ENCODE data around the gene ADCK1.

The ADCK1 gene

DNA sequence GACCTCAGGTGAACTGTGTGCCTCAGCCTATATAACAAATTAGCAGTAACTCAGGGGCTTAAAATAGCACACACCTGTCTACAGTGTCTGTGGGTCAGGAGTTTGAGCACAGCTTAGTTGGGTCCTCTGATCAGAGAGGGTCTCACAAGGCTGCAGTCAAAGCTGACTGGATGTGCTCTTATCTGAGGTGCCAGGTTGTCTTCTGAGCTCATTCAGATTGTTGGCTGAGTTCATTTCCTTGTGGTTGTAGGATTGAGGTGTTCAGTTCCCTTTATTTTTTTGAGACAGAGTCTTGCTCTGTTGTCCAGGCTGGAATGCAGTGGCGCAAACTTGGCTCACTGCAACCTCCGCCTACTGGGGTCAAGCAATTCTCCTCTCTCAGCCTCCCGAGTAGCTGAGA lies 164.7 kb downstream of the ADCK1 start:
- Histone ChIP-seq H3K27me3 (ENCODE audit: control insufficient read depth, insufficient read depth, low read length) (peaks cover 14% of the 10 kb centered on the region), H3K4me1 (ENCODE audit: control insufficient read depth, low read depth, low read length) (no peaks in the 10 kb centered on the region), H3K4me3 (ENCODE audit: low read length) (no peak overlapping the region), H3K9me3 (ENCODE audit: control insufficient read depth, low read depth, low read length) (no peaks in the 10 kb centered on the region), H3K27ac (ENCODE audit: low read length) (no peak overlapping the region), H3K36me3 (ENCODE audit: control insufficient read depth, low read depth, low read length) (no peaks in the 10 kb centered on the region), H3K9ac (ENCODE audit: low read length) (no peak overlapping the region)

- no peak overlapping the region for H3K9ac ChIP-seq (ENCODE audit: low read length)
These were observed 165.1 kb downstream of the ADCK1 start for GRCh38 chr14:77965050-77965449.

GRCh38 chr14:77965919-77966435 lies 166.1 kb downstream of the ADCK1 start:
- H3K27ac ChIP-seq (ENCODE audit: low read length) = no peak overlapping the region
- H3K9ac ChIP-seq (ENCODE audit: low read length) = peak overlapping the region; percentile 18
- no peaks in the 10 kb centered on the region for H3K4me1 ChIP-seq (ENCODE audit: control insufficient read depth, low read depth, low read length)
- H3K9me3 ChIP-seq (ENCODE audit: control insufficient read depth, low read depth, low read length) = no peaks in the 10 kb centered on the region
- H3K4me3 ChIP-seq (ENCODE audit: low read length) = peak overlapping the region; percentile 52
- H3K36me3 ChIP-seq (ENCODE audit: control insufficient read depth, low read depth, low read length) = no peaks in the 10 kb centered on the region
- H3K27me3 ChIP-seq (ENCODE audit: control insufficient read depth, insufficient read depth, low read length) = peaks cover 14% of the 10 kb centered on the region

More at GRCh38 chr14:77965050-77965449, 165.1 kb downstream of the ADCK1 start:
- H3K27me3 ChIP-seq (ENCODE audit: control insufficient read depth, insufficient read depth, low read length) = peaks cover 14% of the 10 kb centered on the region
- H3K9me3 ChIP-seq (ENCODE audit: control insufficient read depth, low read depth, low read length) = no peaks in the 10 kb centered on the region
- H3K4me1 ChIP-seq (ENCODE audit: control insufficient read depth, low read depth, low read length) = no peaks in the 10 kb centered on the region
- H3K27ac ChIP-seq (ENCODE audit: low read length) = no peak overlapping the region
- no peak overlapping the region for H3K4me3 ChIP-seq (ENCODE audit: low read length)
- no peaks in the 10 kb centered on the region for H3K36me3 ChIP-seq (ENCODE audit: control insufficient read depth, low read depth, low read length)

DNA sequence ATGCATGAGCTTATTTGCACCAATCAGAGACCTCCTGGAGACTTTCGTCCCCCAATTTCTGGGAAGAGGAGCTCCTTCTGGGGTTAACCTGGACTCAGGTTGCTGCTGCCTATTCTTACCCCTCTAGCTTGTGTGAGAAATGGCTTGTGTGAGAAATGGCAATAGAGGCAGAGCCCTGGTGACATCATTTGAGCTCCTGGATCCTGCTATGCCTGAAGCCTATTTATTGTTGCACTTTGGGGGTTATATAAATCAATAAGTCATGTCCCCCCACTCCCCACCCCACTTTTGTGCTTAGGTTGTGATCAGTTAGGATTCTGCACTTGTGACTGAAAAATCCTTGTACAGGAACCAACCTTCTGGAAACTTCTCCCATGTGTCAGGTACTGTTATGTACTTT lies 167.2 kb downstream of the ADCK1 start:
- Histone ChIP-seq H3K9ac (ENCODE audit: low read length) (no peak overlapping the region), H3K4me3 (ENCODE audit: low read length) (no peak overlapping the region), H3K27me3 (ENCODE audit: control insufficient read depth, insufficient read depth, low read length) (peaks cover 14% of the 10 kb centered on the region), H3K4me1 (ENCODE audit: control insufficient read depth, low read depth, low read length) (no peaks in the 10 kb centered on the region), H3K9me3 (ENCODE audit: control insufficient read depth, low read depth, low read length) (no peaks in the 10 kb centered on the region), H3K36me3 (ENCODE audit: control insufficient read depth, low read depth, low read length) (no peaks in the 10 kb centered on the region), H3K27ac (ENCODE audit: low read length) (no peak overlapping the region)

- Histone ChIP-seq H3K27ac (ENCODE audit: low read length) (no peak overlapping the region), H3K9me3 (ENCODE audit: control insufficient read depth, low read depth, low read length) (no peaks in the 10 kb centered on the region), H3K27me3 (ENCODE audit: control insufficient read depth, insufficient read depth, low read length) (peaks cover 11% of the 10 kb centered on the region), H3K9ac (ENCODE audit: low read length) (no peak overlapping the region), H3K4me3 (ENCODE audit: low read length) (no peak overlapping the region), H3K36me3 (ENCODE audit: control insufficient read depth, low read depth, low read length) (no peaks in the 10 kb centered on the region), H3K4me1 (ENCODE audit: control insufficient read depth, low read depth, low read length) (no peaks in the 10 kb centered on the region)
These were observed 170.7 kb downstream of the ADCK1 start for GRCh38 chr14:77970646-77971045.

GRCh38 chr14:77973246-77973645 lies 173.3 kb downstream of the ADCK1 start:
- H3K4me3 ChIP-seq (ENCODE audit: low read length) = no peak overlapping the region
- no peak overlapping the region for H3K9ac ChIP-seq (ENCODE audit: low read length)
- H3K4me1 ChIP-seq (ENCODE audit: control insufficient read depth, low read depth, low read length) = no peaks in the 10 kb centered on the region
- no peaks in the 10 kb centered on the region for H3K36me3 ChIP-seq (ENCODE audit: control insufficient read depth, low read depth, low read length)
- H3K27ac ChIP-seq (ENCODE audit: low read length) = no peak overlapping the region
- H3K27me3 ChIP-seq (ENCODE audit: control insufficient read depth, insufficient read depth, low read length) = no peaks in the 10 kb centered on the region
- H3K9me3 ChIP-seq (ENCODE audit: control insufficient read depth, low read depth, low read length) = no peaks in the 10 kb centered on the region

DNA sequence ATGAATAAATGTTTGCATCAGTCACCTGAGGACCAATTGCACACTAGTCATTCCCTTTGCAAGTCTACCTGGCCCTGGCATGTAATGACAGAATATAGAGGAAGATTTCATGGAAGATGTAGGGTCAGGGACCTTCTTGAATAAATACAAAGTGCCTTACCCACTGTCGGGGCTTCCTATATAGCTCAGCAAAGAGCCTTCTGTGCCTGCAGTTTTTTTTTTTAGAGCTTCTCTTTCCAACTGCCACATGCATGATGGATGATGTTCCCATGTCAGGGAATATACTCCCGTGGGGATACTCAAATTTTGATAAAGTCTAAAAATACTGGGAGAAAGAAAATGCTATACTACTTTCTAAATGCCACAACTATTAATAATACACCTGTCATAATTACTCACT lies 176.7 kb downstream of the ADCK1 start:
- Histone ChIP-seq H3K4me3 (ENCODE audit: low read length) (no peak overlapping the region), H3K27me3 (ENCODE audit: control insufficient read depth, insufficient read depth, low read length) (peaks cover 8% of the 10 kb centered on the region)

GRCh38 chr14:77979171-77979570 lies 179.3 kb downstream of the ADCK1 start:
- Histone ChIP-seq H3K27me3 (ENCODE audit: control insufficient read depth, insufficient read depth, low read length) (peaks cover 8% of the 10 kb centered on the region), H3K27ac (ENCODE audit: low read length) (no peak overlapping the region), H3K9ac (ENCODE audit: low read length) (no peak overlapping the region), H3K4me1 (ENCODE audit: control insufficient read depth, low read depth, low read length) (peaks cover 10% of the 10 kb centered on the region), H3K4me3 (ENCODE audit: low read length) (no peak overlapping the region), H3K36me3 (ENCODE audit: control insufficient read depth, low read depth, low read length) (no peaks in the 10 kb centered on the region), H3K9me3 (ENCODE audit: control insufficient read depth, low read depth, low read length) (no peaks in the 10 kb centered on the region)

More for the DNA sequence above, 176.7 kb downstream of the ADCK1 start:
- Histone ChIP-seq H3K4me1 (ENCODE audit: control insufficient read depth, low read depth, low read length) (peaks cover 9% of the 10 kb centered on the region), H3K9ac (ENCODE audit: low read length) (no peak overlapping the region), H3K36me3 (ENCODE audit: control insufficient read depth, low read depth, low read length) (no peaks in the 10 kb centered on the region), H3K27ac (ENCODE audit: low read length) (no peak overlapping the region), H3K9me3 (ENCODE audit: control insufficient read depth, low read depth, low read length) (no peaks in the 10 kb centered on the region)

DNA sequence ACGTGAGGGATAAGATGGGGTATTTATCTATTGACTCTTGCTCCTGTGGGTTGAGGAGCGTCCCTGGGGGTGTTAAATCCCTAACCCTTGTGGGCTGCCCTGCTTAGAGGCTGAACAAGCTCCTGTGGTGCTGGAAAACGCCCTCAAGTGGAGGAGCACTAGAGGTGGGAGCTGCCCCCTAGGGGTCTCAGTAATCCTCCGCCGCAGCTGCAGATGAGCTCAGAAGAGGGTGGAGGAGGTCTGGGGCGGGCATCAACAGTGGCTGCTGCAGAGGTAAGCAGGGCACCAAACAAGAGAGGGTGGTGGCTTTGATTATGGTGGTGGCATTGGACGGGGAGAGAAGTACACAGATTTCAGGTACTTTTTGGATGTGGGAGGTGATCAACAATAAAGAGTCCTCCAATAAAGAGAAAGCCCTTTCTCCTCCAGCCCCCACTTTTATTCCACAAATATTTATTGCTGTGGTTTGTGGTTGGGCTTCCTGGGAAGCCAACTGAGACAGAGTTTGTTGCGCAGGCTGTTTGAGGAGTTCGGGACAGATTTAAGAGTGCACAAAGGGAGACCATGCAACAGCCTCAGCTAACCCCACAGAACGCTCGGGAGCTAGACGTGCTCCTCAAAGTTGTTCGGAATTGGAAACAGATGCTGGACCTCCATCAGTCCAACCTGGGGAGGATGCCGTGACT lies 179.9 kb downstream of the ADCK1 start:
- no peaks in the 10 kb centered on the region for H3K9me3 ChIP-seq (ENCODE audit: control insufficient read depth, low read depth, low read length)
- H3K27ac ChIP-seq (ENCODE audit: low read length) = no peak overlapping the region
- H3K36me3 ChIP-seq (ENCODE audit: control insufficient read depth, low read depth, low read length) = no peaks in the 10 kb centered on the region
- H3K4me3 ChIP-seq (ENCODE audit: low read length) = no peak overlapping the region
- H3K4me1 ChIP-seq (ENCODE audit: control insufficient read depth, low read depth, low read length) = peaks cover 10% of the 10 kb centered on the region
- peaks cover 8% of the 10 kb centered on the region for H3K27me3 ChIP-seq (ENCODE audit: control insufficient read depth, insufficient read depth, low read length)
- no peak overlapping the region for H3K9ac ChIP-seq (ENCODE audit: low read length)

DNA sequence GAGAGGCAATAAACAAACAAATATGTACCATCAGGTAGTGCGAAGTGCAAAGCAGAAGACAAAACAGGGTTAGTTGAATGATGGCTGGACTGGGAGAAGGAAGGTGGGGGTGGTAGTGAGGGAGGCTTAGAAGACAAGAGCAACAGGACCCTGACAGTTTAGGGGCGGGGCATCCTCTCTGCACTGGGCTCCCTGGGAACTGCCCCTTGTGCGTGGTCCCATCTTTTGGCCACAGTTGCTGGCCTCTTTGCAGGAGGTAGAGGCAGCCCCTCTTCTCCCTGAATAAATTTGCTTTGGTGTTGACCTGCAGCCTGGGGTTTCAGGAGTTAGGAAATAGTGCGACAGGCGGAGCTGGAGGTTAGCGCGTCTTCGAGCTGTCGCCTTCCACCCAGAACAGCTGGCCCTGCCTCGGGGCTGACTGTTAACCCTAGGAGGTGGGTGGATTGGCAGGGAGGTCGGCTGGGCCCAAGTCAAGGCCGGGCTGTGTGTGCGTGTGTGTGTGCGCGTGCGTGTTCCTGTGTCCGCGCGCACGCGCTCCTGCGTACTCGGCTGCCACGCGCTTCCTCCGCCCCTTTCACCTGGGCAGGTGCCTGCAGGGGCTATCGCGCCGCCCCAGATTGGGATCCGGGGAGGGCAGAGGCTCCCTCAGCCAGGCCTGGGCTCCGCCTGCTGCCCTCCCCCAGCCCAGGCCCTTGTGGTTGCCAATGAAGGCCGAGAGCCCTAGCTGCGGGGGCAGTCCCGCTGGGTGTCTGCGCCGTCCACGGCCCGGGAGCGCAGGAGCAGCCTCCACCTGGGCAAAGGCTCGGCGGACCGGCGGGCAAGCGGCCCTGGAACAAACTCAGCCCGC lies 180.8 kb downstream of the ADCK1 start:
- H3K4me1 ChIP-seq (ENCODE audit: control insufficient read depth, low read depth, low read length) = peaks cover 10% of the 10 kb centered on the region
- peak overlapping the region; percentile 43 for H3K9ac ChIP-seq (ENCODE audit: low read length)
- H3K27ac ChIP-seq (ENCODE audit: low read length) = no peak overlapping the region
- peak overlapping the region; percentile 65 for H3K4me3 ChIP-seq (ENCODE audit: low read length)
- H3K36me3 ChIP-seq (ENCODE audit: control insufficient read depth, low read depth, low read length) = no peaks in the 10 kb centered on the region
- H3K9me3 ChIP-seq (ENCODE audit: control insufficient read depth, low read depth, low read length) = no peaks in the 10 kb centered on the region
- peaks cover 8% of the 10 kb centered on the region for H3K27me3 ChIP-seq (ENCODE audit: control insufficient read depth, insufficient read depth, low read length)
